ENCODE measurements around the gene NLGN1.
A peak's percentile ranks its signal among the peaks of the same experiment; 100 is the strongest.
"Not testable (repeated sequence)": the region's sequence is repeated elsewhere in the genome, so short reads cannot be mapped to it uniquely, and the experiment has no call there.

NLGN1 gene

DNA sequence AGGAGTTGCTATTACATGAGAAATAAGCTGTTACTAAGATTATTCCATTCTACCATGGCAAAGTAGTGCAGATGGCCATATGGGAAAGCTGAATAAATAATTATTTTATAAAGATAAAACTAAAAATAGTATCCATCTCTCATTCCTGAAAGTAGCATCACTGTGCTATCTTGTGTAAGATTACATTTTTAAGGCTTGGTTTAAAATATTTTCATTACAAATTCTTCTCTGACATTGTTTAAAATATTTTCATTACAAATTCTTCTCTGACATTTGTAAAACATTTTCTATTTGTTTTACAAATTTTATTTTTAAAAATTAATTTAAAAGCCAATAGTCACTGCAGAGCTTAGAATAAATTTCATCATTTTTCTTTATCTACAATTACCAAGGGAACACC is 796.1 kb downstream of the NLGN1 start:
- DNase-seq, result no peak

DNA sequence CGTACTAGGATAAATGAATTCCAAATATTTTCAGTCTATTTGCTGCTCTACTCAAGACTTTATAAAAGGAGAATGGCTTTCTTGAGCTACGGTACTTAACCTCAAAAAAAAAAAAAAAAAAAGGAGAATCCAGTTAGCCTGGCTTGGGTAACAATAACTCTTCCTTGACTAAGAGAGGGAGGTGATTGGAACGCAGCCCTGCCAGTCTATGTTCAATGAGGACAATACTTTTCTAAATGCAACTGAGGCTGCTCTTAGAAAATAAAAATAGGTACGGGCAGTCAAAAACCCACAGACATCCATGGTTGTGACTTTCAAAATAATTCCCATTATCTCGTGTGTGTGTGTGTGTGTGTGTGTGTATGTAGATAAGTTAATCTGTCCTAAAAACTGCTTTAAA is 799.9 kb downstream of the NLGN1 start:
- DNase-seq, result no peak

DNA sequence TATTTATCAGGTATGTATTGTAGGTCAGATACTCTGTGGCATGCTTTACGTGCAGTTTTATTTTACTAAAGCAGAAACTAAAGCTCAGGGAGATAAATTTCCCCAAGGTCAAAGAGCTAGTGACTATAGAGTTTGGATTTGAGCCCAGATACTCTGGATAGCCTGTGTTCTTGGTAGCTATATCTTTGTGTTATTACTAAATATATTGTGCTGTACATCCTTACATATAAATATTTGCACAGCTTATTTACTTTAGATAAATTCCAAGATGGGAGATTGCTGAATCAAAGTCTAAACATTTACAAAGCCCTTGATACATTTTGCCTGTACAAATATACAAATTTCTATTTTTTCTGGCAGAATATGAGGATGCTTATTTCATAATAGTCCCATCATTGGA is 800.7 kb downstream of the NLGN1 start:
- no peak for DNase-seq

DNA sequence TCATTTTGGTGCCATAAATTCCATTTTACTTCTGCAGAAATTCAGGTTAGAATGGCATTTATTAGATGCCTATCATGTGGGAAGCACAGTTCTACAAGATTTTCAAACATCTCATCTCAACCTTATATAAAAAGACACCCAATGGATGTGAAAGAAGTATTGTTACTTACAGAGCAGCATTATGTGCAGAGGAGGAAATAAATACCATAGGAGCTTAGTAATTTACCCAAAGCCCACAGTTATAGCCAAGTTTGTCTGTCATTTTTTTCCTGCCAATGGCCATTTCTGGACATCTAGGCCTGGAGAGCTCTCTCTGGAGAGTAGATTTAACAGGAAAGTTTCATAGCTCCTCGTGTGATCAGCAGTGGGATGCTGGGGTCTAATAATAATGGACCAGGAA is 802.2 kb downstream of the NLGN1 start:
- DNase-seq, result no peak

DNA sequence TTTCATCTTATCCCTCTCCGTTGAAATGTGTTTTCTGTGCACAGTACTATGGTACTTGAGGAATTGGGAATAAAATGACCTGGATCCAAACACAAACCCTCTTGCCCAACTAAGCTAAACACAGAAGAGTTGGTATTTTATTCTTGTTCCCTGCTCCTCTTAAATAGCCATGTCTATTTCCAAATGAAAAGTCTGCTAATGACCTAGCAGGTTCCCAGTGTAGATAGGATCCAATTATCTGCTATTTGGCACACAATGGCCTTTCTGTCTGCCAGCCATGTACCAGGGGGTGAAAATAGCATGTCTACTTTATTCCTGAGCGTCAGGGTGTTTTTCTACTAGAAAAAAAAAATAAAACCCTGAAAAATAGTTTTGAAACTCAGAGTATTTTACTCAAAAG is 804.6 kb downstream of the NLGN1 start:
- DNase-seq, result no peak

DNA sequence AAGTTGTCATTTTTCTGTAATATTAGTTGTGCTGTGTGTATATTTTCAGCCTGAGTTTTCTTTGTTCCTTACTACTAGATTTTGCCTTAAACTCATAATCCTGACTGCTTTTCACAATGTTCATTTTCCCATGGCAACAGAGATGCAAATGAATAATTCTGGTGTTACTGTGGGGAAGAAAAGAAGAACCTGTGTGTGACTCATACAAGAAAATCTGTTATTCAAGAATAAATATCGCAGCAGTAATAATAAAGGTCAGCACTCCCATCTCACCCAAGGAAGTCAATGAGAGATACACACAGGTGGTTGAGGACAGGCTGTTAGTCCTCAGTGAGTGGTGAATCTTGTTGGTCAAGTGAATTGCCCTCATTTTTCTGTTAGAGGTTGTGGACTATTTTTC is 805.0 kb downstream of the NLGN1 start:
- peak in 1 of 4 experiments; percentile 34 for DNase-seq

DNA sequence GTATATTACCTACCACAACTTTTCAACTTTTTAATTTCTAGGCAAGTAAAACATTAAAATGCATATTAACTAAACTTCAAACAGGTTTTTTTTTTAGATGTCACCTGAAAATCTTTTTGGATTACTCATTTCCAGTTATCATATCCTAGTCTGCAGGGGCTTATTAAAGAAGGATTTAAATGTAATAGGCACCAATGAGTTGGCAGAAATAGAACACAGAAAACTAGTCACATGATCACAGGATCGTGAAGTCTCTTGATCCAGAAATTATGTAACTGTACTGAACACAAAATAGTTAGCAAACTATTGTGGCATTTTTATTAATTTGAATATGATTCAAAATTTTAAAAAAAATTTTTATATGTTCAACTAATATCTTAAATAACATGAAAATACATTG is 807.2 kb downstream of the NLGN1 start:
- no peak for DNase-seq

DNA sequence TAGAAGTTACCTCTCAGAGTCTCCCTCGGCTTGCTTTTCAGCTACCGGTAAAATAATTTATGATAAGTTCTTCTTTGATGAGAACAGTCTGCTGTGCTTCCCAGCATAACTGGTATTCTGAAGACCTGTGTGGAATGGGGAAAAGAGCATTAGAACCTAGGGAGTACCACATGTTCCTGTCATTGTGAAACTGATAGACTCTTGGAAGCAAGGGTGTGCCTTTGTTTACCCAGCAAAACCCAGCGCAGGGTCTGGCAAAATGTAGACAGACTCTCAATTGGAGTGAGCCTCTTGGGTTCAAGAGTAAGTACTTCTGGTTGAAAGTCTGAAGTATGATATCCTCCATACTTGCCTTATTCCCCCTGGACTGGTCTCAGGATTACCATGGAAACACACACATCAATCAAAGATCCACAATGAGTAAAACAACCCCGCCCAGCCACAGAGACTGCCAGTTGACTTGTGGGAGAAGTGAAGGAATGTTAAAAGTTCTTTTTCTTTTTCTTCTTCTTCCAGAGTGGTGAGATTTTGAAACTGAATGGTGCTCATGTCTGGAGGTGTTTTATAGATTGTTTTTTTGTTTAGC is 809.2 kb downstream of the NLGN1 start:
- DNase-seq, result no peak

DNA sequence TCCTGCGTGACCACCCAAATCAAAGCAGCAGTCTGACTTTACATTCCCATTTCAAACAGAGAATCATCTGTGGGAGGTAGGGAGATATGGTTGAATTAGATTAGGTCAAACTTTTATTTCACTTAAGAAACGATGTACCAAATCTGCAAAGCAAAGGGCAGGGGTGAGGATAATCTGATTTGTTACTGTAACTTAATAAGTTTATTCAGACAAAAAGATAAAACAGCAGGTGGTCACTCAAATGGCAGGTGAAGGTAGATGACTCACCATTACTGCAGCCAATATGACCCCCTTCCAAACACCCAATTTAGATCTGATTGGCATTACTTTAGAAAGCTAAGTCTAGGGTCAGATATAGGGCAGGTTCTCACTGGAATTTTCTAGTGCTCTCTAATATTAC is 810.6 kb downstream of the NLGN1 start:
- DNase-seq, result no peak

DNA sequence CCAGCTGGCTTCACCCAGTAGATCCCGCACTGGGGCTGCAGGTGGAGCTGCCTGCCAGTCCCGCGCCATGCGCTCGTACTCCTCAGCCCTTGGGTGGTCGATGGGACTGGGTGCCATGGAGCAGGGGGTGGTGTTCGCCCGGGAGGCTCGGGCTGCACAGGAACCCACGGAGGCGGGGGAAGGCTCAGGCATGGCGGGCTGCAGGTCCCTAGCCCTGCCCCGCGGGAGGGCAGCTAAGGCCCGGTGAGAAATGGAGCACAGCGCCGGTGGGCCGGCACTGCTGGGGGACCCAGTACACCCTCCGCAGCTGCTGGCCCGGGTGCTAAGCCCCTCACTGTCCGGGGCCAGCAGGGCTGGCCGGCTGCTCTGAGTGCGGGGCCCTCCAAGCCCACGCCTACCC is 814.4 kb downstream of the NLGN1 start:
- DNase-seq, result not testable (repeated sequence)

DNA sequence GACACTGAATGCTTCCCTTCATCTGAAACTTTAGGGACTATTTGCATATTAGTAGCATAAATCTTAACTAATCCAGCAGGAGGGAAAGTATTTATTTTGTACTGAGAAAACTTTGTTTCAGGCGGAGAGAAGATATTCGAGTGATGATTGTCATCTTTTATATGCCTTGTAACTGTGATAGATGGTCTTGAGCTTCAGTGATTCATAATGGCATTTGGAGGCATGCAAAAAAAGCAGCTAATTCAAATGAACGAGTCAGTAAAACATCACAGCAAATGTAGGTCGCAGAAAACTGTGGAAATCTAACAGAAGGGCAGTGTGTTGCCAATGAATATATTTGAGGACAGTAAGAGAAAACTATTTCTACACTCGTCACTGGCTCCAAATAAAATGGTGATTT is 817.9 kb downstream of the NLGN1 start:
- no peak for DNase-seq

DNA sequence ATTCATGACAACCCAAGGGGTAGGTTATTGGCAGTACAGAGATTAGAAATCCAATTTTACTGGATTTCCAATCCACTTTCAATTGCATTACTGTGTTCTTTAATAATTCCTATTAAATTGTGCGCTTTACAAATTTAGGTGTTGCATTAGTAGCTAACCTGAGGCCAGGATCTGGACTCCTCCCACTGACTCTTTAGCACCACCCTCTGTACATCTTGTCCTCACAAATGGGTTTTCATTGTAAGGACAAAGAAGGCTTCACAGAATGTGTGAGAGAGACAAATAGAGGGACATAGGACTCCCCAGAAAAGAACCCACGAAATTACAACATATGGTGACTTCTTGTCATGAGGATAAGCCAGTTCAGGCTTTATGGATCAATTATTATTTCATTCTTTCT is 818.5 kb downstream of the NLGN1 start:
- no peak for DNase-seq

DNA sequence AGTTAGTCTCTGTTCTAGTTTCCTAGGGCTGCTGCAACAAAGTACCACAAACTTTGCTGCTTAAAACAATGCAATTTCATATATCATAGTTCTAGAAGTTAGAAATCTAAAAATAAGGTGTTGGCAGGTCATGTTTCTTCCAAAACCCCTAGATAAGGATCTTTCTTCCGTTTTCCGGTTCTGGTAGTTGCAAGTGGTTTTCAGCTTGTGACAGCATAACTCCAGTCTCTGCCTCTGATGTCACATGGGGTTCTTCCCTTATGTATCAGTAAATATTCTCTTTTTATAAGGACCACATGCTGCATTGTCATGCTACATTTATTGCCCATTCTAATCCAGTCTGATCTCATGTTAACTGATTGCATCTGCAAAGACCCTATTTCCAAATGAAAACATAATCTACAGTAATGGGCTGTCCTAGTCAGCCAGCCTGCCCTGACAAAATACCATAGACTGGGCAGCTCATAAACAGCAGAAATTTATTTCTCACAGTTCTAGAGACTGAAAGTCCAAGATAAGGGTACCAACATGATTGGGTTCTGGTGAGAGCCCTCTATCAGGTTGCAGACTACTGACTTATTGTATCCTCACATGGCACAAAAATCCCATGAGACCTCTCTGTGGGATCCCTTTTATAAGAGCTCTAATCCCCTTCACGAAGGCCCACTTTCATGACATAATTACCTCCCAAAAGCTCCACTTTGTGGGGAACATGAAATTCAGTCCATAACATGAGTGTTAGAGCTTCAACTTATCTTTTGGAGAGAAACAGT is 819.6 kb downstream of the NLGN1 start:
- no peak for DNase-seq

DNA sequence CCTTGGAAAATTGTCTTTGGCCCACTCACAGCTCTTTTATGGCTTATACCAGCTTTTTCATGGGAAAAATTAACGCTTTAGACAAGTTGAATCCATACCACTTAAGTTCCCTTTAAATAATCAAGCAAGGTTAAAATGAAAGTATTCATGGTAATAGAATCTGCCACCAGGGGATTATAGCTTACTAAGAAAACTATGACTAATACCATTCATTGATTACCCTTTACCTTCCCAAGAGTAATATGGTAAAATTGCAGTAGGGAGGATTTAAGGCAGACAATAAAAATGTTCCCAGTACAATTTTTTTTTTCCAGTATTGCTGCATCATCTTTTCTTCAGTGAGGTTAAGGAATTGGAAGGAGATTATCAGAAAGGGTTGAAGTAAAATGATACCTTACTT is 820.5 kb downstream of the NLGN1 start:
- no peak for DNase-seq

DNA sequence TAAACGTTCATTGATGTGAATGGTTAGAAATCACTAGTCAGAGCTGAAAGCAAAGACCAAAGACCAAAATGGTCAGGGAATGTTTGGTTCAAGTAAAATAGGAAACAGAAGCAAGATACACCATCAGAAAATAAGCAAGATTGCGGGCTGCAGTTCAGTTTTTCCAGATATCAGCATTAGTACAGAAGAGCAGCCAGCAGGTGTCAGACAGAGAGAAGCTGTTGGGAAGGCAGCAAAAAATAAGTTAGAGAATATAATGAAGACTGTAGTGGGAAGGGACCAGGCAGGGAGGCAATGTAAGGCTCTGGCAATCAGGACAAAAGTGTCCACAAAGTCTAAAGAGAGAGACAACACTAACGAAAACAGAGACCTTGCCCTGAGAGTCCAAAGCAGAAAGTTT is 822.2 kb downstream of the NLGN1 start:
- no peak for DNase-seq

DNA sequence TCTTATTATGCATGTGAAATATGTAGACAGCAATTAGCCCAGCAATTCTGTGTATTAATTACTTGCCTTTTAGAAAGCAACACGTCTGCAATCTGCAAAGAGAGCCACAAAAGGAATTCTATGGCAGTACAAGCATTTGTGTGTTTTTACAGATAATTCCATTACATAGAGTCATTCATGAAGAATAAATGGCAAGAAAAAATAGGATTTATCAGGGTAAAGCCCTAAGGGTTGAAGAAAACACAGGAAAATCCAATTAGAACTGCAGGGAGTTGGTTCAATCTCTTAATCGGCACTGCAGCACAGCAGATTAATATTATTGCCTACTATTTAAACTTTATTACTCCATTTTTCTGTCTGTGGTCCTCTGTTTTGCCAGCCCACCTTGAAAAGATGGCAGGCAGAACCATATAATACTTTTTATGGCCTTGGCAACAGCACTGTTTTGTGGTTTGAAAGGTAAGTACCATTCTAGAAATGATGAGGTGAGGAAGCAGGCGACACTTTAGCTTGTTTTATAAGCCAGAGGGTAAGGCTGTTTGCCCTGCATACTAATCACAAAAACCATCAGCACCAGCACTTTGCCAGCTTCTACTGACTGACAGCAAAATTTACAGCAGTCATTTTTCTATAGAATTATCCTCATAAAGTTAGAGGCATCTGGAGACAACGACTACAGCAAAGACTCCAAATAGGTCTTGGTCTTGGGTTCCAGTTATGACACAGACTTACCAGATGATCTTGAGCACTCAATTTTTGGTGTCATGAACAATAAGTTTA is 823.4 kb downstream of the NLGN1 start:
- no peak for DNase-seq

DNA sequence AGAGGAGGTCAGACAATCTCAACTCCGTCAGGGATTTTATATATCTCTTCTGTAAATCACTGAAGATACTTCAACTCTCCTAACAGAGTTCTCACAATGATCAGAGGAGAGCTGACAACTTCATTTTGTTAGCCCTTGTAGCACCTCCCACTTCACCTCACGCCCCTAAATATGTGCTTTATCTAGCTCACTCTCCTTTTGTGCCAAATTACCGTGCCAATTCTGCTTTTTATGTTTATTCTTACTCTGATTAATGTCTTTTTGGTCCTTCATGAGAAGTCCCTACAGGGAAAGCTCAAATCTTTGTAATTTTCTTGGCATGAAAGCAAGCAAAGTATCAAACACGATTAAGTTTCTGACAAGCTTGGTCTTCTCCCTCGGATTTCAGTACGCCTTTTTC is 825.5 kb downstream of the NLGN1 start:
- DNase-seq, result no peak

DNA sequence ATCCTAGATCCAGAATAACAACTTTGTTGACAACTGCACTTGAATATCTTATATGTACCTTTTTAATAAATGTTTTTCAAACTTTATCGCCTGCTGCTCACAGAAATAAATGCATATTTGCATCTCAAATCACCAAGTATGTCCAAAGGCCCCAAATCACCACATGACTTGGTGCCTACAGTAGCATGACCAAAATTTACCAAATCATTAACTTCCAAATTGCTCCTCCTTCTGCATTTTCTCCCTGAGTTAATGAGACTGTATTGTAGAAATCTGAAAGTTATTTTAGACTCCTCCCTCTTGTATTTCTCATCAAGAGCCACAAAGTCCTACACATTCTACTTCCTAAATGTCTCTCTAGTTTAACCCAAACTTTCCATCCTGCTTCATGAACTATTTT is 826.1 kb downstream of the NLGN1 start:
- no peak for DNase-seq

DNA sequence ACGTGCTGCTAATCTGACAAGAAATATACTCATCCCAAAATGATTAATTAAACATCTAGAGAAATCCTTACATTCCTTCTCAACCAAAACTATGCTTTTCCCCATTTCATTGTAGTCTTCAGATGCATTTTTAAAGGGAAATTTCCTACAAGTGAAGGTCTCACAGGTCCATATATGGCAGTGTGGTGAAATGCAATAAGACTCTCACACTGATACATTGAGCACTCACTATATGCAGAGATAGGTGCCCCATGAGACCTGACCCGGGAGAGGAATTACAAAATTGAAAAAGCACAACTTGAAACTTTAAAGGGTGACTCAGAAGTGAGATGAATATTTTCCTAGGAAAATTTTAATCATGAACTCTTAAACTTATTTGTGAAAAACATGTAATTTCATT is 832.4 kb downstream of the NLGN1 start:
- DNase-seq, result no peak

DNA sequence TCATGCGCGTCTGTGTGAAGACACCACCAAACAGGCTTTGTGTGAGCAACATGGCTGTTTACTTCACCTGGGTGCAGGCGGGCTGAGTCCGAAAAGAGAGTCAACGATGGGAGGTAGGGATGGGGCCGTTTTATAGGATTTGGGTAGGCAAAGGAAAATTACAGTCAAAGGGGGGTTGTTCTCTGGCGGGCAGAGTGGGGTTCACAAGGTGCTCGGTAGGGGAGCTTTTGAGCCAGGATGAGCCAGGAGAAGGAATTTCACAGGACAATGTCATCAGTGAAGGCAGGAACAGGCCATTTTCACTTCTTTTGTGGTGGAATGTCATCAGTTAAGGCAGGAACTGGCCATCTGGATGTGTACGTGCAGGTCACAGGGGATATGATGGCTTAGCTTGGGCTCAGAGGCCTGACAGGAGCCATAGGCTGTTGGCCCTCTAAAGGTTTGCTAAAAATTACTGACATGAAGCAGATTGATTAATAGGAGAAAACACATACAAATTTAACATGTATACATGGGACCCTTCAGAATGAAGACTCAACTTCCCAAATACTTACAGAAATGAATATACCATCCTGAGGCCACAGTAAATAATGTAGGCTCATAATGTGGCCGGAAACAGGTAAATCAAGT is 834.6 kb downstream of the NLGN1 start:
- DNase-seq, result not testable (repeated sequence)

DNA sequence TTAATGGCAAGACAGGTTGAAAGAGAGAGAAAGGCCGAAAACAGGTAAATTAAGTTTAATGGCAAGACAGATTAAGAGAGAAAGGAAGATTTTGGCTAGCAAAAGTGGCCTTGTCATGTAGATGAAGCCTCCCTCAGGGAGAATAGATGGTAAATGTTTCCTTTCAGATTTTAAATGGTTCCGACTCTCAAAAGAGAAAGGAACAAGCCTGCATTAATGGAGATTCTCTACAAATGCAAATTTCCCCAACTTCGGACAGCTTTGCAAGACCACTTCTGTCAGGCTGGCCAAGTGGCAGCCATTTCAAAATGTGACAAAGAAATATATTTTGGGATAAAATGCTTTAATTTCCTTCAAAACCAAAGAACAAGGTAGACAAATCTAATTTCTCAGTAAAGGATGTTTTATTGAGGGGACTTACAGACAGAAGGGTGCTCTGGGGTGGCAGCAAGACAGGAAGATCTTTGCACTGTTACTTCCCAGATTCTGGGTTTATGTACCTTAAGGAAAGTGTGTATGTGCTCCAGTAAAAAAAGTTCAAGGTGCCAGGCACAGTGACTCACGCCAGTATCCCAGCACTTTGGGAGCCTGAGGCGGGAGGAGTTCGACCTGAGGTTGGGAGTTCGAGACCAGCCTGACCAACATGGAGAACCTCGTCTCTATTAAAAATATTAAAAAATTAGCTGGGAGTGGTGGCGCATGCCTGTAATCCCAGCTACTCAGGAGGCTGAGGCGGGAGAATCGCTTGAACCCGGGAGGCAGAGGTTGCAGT is 835.3 kb downstream of the NLGN1 start:
- no peak for DNase-seq

DNA sequence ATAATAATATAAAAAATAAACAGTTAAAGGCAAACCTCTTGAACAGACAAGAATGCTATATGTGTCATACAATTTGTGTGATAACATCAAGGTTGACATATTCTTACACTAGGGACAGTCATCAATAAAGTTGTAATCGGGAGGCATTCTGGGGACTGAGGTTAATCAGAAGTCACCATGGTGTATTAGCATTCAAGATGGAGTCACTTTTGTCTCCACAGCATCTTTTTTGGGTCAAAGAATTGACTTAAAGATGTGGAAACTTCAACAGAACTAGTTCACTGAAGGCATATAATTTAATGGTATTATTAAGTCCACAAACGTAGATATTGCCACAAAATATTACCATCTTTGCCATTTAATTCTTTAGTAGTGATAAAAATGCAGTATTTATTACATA is 836.0 kb downstream of the NLGN1 start:
- no peak for DNase-seq

All from suppressor macrophage (primary cell).